ENCODE data around the gene SHLD2. TPM values are rescaled to one million over a fixed set of nuclear protein-coding genes. Genes with fewer than 3 reads are reported as not detected.

SHLD2 gene, protein sequence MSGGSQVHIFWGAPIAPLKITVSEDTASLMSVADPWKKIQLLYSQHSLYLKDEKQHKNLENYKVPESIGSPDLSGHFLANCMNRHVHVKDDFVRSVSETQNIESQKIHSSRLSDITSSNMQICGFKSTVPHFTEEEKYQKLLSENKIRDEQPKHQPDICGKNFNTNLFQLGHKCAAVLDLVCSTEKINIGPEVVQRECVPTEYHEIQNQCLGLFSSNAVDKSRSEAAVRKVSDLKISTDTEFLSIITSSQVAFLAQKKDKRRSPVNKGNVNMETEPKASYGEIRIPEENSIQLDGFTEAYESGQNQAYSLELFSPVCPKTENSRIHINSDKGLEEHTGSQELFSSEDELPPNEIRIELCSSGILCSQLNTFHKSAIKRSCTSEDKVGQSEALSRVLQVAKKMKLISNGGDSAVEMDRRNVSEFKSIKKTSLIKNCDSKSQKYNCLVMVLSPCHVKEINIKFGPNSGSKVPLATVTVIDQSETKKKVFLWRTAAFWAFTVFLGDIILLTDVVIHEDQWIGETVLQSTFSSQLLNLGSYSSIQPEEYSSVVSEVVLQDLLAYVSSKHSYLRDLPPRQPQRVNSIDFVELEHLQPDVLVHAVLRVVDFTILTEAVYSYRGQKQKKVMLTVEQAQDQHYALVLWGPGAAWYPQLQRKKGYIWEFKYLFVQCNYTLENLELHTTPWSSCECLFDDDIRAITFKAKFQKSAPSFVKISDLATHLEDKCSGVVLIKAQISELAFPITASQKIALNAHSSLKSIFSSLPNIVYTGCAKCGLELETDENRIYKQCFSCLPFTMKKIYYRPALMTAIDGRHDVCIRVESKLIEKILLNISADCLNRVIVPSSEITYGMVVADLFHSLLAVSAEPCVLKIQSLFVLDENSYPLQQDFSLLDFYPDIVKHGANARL
- total RNA-seq = 19.2 and 22.4 TPM in 2 replicates

DNA sequence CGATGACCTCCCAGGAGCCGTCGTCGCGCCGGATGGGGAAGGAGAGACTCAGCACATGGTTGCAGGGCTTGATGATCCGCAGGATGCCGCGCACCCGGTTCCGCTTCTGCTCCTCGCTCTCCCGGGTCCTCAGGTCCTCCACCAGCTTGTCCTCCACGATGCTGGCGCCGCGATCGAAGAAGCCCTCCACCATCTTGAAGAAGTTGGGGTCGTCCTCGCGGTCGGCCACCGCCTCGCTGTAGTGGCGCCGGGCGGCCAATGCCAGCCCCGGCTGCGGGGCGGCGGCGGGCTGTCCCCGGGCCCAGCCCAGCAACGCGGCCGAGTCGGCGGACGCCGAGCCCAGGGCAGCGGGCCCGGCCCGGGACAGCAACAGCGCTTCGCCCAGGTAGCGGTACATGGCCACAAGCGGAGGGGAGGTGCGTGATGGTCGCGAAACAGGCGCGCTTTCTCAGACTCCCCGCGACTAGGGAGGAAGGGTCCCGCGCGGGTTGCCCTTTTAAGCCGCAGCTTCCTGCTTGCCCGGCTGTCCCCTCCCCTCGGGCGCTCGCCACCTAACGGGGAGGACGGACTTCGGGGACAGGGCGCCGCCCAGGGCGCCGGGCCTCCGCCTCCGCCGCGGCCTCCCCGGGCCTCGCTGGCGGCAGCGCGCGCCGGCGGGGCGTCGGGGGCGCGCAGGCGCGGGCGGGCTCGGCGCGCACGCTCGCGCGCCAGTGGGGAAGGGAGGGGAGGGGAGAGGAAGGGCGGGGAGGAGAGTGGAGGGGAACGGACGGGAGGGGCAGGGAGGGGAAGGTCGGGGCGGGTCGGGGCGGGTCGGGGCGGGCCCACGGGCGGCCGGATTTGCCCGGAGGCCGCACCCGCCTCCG, at the start of gene SHLD2, which contains the start of gene GLUD1:
TSS of gene SHLD2 (plus strand) at position 834 of the 863 bp plus-strand sequence. CDS start 56,149 bp downstream, outside the sequence.
TSS of gene GLUD1 (minus strand) at position 471 of the 863 bp plus-strand sequence. CDS start at position 397, 74 bp downstream.

DNA sequence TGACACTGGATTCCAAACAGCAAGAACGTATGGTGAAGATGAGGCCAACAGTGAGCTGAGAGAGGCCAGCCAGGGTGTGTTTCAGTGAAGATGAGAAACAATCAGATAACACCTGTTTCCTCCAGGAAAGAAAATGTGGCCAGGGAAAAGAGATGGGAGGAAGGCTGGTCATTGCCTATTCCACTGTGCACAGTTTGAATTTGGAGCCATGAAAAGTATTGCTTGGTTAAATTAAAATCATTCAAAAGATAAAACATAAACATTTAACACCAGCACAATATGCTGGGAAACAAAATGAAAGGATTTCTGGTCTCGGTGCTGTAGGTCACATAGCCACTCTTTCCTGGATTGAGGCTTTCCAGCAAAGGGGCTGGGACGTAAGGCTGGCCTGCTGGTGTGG, 130.1 kb downstream of the SHLD2 start, which contains the start of gene NUTM2A:
TSS of gene NUTM2A (plus strand) at position 301 of the 400 bp plus-strand sequence. CDS start 383 bp downstream, outside the sequence.

Other genes with a start within 250 kb of the SHLD2 start
- gene MMRN2, start 137.6 kb upstream of the SHLD2 start, total RNA-seq = 0.89 and 1.8 TPM in 2 replicates
- 15.6 and 18.3 TPM in 2 replicates for gene SNCG, start 136.6 kb upstream of the SHLD2 start, total RNA-seq
- gene ADIRF, start 126.7 kb upstream of the SHLD2 start, total RNA-seq = 18.7 and 21.7 TPM in 2 replicates
- gene FAM25A, start 74.9 kb upstream of the SHLD2 start, total RNA-seq = not detected in 2 replicates
- 176 and 190 TPM in 2 replicates for gene GLUD1, start 363 bp upstream of the SHLD2 start, total RNA-seq
- gene NUTM2A, start 130.2 kb downstream of the SHLD2 start, total RNA-seq = 1.0 and 1.5 TPM in 2 replicates